Activated gamma-delta T cell treated with anti-CD3 and anti-CD28 coated beads, Interleukin-2, amount 50 U/mL, for 16 hours (primary cell): ENCODE measurements around the gene RTRAF.
A peak's percentile ranks its signal among the peaks of the same experiment; 100 is the strongest.

Experiments
- DNase-seq: peaks from one replicate; pipeline ENCODE4 v3.0.0-alpha.2; 2020; ENCODE audit warnings: low read depth

Gene RTRAF

DNA sequence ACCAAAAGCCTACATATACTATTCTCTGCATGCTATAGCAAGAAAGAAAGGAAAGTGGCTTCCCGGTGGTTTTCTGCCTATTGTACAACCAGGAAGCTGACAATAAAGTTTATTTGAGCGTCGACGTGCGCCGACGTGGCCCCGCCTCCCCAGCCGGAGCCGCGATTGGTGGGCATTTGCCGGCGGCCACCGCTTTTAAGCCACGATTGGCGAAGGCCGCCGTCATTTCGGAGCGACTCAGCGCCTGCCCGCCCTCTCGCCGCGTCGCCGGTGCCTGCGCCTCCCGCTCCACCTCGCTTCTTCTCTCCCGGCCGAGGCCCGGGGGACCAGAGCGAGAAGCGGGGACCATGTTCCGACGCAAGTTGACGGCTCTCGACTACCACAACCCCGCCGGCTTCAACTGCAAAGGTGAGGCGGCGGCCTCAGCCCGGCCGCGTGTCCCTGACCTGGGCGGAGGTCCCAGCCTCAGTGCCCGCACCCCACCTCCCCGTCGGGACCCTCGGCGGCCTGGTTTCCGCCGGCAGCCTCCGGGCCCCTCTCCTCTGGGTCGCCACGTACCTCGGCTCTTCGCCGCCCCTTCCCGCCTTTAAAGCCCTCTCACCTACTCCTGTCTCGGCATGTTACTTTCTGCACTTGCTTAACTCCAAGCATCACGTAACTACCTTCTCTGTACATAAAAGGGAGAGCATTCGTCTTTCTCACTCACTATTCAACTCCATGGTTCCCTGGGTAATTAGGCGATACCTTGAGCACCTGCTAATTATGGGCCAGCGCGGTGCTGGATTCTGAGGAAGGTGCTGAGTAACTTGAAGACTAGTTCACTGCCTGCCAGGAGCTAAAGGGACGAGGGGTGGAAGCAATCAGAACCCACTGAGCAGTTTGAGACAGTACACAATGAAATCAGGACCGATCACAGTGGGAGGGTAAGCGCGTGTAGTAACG lies at the start of gene RTRAF:
RTRAF (plus strand) TSS at position 254 of the 942 bp plus-strand sequence; CDS start at position 348, 94 bp downstream.
- DNase-seq: peak; percentile 83

DNA sequence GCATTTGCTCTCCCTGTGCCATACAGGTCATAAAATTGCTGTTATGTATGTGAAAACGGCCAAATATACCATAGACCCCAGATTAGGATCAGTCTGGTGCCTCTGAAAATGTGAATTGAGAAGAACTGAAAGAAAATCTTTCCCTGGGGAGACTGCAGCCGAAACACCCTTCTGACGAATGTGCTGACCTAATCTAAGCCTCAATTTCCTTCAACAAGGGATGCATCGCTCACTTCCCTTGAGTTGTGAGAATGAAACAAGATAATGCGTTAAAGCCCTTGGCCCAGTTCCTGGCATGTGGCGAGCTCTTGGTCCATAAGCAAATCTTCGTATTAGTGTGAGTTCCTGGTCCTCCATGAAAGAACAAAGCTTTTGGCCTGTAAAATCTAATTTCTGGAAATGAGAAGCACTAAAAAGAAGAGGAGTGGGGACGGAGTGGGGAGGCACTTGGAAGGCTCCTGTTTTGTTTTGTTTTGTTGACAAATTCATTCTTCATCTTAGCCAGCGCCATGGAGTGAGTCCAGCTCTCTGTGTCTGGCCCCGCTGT lies 49.5 kb upstream of the RTRAF start:
- no peak for DNase-seq

DNA sequence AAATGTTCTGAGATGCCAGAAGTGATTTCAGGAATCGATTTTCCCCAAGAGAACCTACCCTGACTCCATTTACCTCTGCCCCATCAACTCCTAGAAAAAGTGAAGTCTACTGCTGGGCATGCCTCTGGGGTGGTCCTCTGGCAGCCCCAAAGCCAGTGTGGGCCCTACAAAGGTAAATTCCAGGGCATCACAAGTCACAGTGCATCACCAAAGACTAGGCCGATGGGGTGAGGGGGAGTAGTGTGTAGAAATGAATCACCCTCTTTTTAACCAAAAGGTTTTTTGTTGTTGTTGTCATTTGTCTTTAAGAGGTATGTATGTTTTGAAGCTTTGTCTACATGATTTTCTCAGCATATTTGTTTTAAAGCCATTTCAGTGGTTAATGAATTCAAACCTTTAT lies 46.4 kb upstream of the RTRAF start:
- no peak for DNase-seq

DNA sequence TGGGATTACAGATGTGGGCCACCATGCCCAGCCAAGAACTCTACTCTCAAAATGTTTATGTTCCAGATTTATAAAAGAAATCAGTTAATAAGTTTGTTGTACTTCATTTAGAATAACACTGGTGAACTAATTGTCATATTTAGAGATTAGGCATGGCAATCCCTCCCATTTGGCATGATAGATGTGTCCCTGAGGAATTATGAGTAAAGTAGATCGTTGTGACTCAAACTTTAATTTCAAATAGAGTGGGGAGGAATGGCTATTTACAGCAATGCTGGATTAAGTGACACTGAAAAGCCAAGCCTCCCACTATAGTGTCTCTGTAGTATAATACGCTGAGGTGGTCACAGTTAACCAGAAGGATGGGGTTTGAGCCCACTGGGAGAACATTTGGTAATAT lies 39.3 kb upstream of the RTRAF start:
- DNase-seq: no peak

DNA sequence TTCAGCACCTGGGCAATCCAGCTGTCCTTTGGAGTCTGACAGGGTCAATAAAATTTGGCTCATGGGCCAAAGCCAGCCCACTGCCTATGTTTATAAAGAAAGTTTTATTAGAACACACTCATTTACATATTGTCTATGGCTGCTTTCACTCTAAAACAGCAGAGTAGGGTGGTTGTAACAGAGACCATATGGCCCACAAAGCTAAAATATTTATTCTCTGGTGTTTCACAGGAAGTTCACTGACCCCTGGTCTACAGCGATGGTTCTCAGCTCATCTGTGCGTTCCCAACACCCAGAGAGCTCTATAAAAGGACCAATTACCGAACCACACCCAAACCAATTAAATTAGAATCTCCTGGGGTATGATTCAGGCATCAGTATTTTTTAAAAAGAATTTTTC lies 37.7 kb upstream of the RTRAF start:
- no peak for DNase-seq

DNA sequence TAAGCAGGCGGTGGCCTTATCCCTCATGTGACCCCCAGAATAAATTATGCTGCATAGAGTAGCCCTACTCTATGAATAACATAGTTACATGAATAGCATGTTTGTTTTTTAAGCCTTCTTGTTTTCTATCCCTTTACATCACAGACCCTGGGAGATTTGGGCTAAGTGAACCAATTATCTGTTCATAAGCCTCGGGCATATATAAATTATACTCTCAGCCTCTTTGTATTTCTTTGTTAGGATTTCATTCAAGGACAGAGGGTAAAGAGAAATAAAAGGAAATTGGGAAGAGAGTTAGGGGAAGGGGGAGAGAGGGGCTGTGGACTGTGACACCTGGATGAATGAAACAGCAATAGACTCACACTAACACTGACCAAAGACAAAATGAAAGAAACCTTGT lies 35.3 kb upstream of the RTRAF start:
- DNase-seq: no peak

DNA sequence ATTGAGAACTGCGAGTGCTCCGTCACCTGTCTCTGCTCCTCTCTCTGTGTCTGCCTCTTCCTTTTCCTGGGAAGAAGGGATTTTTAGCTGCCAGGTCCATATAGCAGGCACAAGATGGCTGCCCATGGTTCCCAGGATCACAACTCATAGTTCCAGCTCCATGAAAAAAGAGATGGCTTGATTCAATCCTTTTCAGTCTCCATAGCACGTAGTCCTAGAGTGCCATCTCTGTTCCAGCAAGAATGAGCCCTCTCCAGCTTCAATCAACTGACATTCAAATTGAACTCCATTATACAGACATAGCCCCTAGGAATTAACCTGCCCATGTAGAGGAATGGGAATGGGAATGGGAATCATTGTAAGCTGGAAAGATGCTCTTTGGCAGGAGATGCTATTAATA lies 34.7 kb upstream of the RTRAF start:
- no peak for DNase-seq

DNA sequence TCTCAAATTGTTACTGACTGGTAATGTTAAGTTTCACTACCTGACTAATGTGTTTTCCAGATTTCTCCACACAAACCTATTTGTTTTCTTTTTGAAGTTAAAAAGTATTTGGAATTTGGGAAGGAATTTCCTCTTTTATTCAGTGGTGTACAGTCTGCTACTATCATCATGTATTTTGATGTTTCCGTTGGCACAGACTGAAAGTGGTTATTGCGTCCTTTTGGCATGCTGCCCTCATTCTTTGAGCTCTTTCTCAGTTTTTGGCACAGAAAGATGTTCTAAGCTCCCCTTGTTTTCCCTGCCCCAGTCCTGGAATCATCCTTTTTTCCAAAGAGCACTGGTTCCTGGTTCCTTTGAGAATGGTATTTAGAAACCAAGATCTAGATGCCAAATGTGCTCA lies 31.4 kb upstream of the RTRAF start:
- DNase-seq: no peak

DNA sequence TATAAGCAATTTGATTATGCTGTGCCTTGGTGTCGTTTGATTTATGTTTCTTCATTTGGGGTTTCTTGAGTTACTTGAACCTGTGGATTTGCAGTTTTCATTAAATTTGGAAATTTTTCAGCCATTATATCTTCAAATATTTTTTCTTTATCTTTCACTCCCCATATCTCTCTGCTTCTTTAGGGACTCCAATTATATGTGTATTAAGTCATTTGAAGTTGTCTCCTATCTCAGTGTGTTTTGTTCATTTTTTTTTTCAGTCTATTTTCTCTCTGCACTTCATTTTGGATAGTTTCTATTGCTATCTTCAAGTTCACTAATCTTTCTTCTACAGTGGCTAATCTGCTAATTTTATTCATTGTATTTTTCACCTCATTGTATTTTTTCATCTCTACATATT lies 29.4 kb upstream of the RTRAF start:
- DNase-seq: no peak

DNA sequence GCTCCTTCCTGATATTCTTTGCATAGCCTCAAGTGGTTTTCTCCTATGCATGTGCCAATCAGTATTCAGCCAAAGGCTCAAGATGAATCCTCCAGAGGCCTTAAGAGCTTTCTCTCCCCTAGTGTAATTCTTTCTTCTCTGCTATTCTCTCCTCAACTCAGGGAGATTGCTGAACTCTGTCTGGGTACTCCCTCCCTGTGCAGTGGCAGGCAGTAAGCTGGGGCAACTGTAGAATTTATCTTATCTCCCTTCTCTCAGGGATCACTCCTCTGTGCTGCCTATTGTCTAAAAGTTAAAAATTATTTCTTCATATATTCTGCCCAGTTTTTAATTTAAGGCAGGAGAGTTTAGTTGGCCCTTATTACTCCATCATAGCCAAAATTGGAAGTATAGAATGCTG lies 28.5 kb upstream of the RTRAF start:
- DNase-seq: no peak

DNA sequence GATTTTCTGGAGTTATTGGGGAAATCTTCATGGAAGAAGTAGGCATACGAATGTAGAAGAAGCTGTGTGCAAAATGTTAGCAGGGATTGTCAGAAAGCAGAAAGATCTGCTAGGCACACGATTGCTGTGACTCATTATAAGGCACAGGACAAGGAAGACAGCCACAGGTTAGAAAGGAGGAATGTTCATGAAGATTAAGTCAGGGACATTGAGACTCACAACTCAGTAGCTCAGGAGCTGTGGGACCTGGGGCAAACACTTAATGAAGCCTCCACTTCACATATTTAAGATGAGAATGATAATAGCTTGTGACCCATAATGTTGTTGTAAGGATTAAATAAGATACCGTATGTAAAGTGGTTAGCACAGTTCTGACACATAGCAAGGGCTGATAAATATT lies 26.6 kb upstream of the RTRAF start:
- no peak for DNase-seq

DNA sequence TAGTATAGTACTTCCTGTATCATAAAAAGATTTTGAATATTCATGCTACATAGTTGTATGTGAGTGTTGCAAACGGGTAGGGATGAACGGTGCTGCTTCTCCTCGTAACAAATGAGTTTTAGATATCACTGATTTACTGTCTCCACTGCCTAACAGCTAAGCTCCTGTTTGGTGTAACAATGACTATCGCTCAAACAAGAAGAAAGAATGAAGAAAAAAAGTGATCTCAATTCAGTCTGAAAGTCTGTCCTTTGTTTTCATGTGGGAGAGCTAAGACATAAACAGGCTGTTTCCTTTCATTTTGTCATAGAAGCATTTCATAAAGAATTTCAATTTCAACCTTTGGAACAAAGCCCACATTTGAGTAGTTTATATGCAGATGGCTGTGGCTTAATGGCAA lies 26.1 kb upstream of the RTRAF start:
- no peak for DNase-seq

DNA sequence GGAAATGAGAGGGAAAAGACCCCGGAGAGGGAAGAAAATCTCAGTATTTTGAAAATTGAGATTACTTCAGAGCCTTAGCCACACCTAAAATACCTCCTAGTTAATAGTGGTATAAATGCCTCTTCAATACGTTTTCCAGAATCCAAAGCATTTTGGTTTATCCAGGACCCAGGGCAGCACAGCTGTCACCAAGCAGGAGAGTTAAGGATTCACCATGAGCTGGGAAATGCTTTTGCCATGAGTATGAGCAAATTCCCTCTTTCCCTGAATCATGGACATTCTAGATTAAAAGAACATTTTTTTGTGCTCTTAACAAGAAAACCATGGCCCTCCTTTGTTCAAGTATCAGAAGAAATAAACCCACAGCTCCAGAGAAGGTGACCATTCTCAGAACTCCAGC lies 21.8 kb upstream of the RTRAF start:
- DNase-seq: no peak

DNA sequence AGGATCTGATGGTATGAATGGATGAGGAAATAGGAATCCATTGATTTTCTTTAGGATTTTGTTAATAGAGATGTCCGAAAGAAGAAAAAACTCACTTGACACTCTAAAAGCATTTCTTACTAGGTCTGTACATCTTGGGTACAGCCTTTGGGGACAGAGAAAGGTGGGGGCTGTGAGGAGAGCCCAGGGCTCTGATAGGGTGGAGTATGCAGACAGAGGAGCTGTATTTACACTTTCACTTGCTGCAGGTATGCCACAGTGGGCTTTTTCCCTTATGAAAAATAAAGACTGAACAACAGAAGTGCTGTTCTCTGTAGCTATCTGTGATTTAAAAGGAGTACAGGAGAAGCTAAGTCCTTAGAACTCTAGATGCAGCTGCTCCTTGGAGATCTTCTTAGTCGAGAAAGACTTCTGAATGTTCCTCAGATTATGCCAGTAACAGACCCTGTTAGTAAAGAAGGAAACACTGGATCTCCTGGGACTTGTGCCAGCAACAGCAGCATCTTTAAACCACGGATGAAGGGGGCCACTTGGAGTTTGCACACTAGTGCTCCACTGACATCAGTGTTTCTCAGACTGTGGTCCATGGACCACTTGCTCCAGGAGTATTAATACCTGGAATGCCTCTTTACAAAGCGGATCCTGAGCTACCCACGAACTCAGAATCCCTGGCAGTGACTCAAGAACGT lies 19.4 kb upstream of the RTRAF start:
- no peak for DNase-seq

DNA sequence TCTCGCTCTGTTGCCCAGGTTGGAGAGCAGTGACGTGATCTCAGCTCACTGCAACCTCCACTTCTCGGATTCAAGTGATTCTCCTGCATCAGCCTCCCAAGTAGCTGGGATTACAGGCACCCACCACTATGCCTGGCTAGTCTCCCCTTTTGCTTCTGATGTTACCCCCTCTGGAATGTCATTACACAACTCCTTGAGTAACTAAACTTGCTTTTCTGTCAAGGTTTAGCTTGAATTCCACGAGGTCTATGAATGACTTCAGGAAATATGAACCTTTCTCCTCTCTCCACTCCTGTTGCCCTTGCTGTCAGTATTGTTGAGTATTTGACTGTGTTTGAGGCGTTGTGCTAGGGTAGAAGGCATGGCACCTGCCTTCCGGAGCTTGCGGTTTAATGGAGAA lies 16.8 kb upstream of the RTRAF start:
- no peak for DNase-seq

DNA sequence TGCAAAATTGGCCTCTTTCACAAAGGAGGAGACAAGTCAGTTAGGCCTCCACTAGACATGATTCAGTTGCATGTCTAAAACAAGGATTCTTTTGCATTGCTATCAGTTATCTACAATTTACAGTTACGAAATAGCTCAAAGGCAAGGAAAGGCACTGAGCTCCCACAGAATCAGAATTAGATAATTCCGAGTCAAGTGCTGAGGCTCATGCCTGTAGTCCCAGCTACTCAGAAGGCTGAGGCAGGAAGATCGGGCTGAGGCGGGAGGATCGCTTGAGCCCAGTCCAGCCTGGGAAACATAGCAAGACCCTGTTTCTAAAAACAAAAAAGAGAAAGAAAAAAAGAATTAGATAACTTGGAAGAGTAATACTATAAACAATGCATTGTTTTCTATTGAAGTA lies 12.3 kb upstream of the RTRAF start:
- DNase-seq: no peak

DNA sequence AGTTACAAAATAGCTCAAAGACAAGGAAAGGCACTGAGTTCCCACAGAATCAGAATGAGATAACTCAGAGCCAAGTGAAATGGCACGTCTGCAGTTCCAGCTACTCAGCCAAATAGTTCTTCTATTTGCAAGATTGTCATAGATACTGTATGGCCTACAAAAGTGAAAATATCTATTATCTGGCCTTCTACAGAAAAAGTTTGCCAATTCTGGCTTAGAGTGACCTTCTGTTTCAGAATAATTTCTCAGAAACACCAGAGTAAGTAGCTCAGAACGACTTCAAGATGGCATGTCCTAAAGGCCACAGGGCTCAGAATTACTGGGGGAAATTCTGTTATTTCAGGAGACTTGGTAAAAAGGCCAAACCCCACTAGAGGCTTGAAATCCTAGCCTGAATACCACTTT lies 10.7 kb upstream of the RTRAF start:
- no peak for DNase-seq

DNA sequence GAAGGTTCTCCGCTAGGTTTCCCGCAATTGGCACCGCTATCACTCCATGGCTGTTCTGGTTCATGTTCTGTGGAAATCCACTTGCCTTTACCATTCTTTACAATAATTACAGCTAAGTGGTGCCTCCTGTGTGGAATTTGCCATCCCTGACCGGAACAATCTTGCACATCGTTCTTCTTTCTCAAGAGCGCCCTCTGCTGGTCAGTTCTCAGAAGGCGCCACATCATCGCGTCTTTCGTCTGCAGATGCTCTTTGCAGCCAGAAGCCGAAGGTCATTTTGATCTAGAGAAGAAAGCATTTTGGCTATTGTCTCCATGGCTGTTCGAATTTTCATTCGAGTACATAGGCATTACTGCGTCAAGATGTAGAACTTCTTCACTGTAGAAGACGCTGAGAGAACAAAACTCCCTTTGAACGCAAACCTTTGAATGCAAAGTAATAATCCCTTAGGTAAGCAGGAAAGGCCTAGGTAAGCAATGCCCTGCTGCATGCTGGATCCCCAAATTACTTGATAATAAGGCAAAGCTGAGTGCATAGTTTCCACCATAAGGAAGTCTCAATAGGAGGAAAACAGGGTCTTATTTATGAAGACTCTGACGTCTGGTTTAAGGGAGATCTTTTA lies 10.1 kb upstream of the RTRAF start:
- DNase-seq: peak; percentile 78

DNA sequence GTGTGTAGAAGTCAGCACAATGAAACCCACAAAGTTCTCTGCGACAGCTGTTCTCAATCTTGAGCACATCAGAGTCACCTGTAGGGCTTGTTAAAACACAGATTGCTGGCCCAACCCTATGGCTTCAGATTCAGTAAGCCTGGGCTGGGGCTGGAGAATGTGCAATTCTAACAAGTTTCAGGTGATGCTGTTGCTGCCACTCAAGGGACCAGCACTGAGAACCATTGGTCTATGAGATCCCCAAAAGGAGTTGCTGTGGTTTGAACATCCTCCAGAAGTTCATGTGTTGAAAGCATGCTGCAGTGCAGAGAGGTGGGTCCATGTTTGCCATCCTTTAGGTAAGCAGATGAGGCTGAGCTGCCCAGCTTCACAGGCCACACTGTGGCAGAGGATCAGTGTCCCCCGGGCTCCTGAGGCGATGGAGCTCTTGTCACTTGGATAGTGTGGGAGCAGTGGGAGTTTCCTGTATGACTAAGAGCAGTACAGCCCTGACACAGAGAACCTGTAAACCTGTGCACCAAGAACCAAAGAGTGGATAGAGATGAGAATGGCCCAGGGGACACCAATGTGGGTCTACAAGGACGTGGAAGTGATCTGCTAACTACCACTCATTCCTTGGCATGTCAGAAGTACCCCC lies 8.0 kb upstream of the RTRAF start:
- no peak for DNase-seq

DNA sequence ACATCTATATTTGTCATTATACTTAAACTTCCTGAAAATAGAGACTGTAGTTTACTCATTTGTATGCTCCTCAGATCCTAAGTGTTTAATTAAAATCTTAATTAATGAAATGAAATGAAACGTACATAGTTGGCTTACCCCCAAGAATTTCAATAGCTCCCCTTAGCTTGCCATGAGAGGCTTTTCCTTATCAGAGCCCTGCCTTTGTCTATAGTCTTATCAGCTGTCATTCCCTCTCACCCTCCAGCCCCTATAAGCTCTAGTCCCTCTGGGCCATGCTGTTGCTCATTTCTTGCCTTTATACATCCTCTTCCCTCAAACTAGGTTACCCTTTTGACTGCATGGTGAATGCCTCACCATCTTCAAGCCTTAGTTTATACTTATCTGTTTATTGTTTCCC lies 1.1 kb upstream of the RTRAF start:
- DNase-seq: no peak

DNA sequence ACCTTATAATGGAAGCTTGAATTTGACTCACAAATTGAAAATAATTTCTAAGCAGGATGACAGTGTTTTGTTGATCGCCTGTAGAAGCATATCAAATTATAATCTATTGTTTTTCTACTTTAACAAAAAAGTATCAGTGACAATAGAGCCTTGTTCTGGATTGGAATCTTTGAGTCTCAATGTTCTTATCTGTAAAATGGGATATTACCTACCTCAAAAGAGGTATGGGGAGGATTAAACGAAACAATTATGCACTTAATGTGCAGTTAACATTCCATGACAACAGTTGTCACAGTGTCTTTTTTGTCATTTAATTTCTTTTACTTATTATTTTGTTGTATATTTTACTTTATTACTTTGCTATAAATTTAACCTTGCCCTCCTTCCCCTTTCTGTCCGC lies 1.1 kb downstream of the RTRAF start:
- DNase-seq: no peak

DNA sequence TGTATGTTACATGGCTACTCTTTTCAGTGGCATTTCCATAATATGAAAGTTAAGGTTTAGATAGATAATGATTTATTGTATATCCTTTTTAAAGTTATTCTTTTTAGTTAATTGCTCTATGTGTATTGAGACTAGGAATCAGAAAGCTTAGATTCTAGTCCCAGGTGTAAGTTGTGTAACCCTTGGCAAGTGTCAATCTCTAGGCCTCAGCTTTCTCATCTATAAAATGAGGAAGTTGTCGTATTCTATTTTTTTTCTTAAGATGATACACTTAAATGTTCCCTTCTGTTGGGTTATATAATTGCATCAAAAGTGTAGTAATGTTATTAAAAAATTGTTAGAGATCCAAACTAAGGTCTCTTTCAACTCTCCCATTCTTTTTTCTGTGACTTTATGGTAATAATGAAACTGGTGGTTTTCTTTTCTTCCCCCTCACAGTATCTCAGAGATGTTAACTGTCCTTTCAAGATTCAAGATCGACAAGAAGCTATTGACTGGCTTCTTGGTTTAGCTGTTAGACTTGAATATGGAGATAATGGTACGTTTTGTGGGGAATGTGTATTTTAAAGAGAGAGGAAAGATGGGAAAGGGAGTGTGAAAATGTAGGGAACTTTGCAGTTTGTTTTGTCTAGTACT lies 4.1 kb downstream of the RTRAF start:
- DNase-seq: no peak
